GM23338 (cell line): ENCODE data around the gene PHC3. TPM values are rescaled to one million over a fixed set of nuclear protein-coding genes. Genes with fewer than 3 reads are reported as not detected.

Source experiments
- ATAC-seq: fragments of 200-7000 bp; cut with Tn5 transposase; 3 replicates; pipeline ENCODE4 v1.9.1; 2020
- DNase-seq: peaks from one replicate; pipeline ENCODE4 v3.0.0-alpha.2; 2015; ENCODE audit warnings: low spot score
- H2AFZ ChIP-seq: fragments of 200-600 bp; sonication (generic); 2 replicates; pipeline ENCODE4 v1.8.0; 2016; ENCODE audit warnings: antibody characterized with exemption, mild to moderate bottlenecking, moderate library complexity
- H3F3A ChIP-seq: fragments of 200-600 bp; sonication (generic); replicated peaks from 2 replicates; pipeline ENCODE4 v1.8.0; 2017; ENCODE audit warnings: antibody characterized with exemption, mixed run types, low read depth
- H3K27ac ChIP-seq: fragments of 200-600 bp; sonication (generic); 2 replicates; pipeline ENCODE4 v1.6.1; 2016; ENCODE audit warnings: low read depth
- H3K27me3 ChIP-seq: fragments of 200-600 bp; sonication (generic); 2 replicates; pipeline ENCODE4 v1.8.0; 2016; ENCODE audit warnings: mild to moderate bottlenecking, mixed run types, moderate library complexity; ENCODE audit not compliant: insufficient read depth
- H3K36me3 ChIP-seq: fragments of 200-600 bp; sonication (generic); 2 replicates; pipeline ENCODE4 v1.8.0; 2016; ENCODE audit warnings: mild to moderate bottlenecking; ENCODE audit not compliant: insufficient read depth
- H3K4me1 ChIP-seq: fragments of 200-600 bp; sonication (generic); 2 replicates; pipeline ENCODE4 v1.8.0; 2016; ENCODE audit warnings: mild to moderate bottlenecking, moderate library complexity; ENCODE audit not compliant: insufficient read depth
- H3K4me2 ChIP-seq: fragments of 200-600 bp; sonication (generic); 2 replicates; pipeline ENCODE4 v1.7.1; 2017; ENCODE audit warnings: mixed run types
- H3K4me3 ChIP-seq: fragments of 200-600 bp; sonication (generic); 2 replicates; pipeline ENCODE4 v1.6.1; 2016; ENCODE audit warnings: mixed run types
- H3K79me2 ChIP-seq: fragments of 200-600 bp; sonication (generic); replicated peaks from 2 replicates; pipeline ENCODE4 v1.8.0; 2017; ENCODE audit warnings: mild to moderate bottlenecking; ENCODE audit not compliant: insufficient read depth
- H3K9me2 ChIP-seq: fragments of 200-600 bp; sonication (generic); 2 replicates; pipeline ENCODE4 v1.8.0; 2017; ENCODE audit not compliant: insufficient read depth
- H4K20me1 ChIP-seq: fragments of 200-600 bp; sonication (generic); replicated peaks from 2 replicates; pipeline ENCODE4 v1.8.0; 2017; ENCODE audit warnings: mild to moderate bottlenecking; ENCODE audit not compliant: insufficient read depth
- H3K27ac Mint-ChIP-seq: 2 replicates; pipeline ENCODE4 v1.8.0; 2020; ENCODE audit warnings: inconsistent platforms, mild to moderate bottlenecking, moderate library complexity, mixed read lengths
- H3K27me3 Mint-ChIP-seq: 3 replicates; pipeline ENCODE4 v1.8.0; 2022; ENCODE audit warnings: low read depth, mild to moderate bottlenecking, moderate library complexity, mixed read lengths, inconsistent platforms; ENCODE audit not compliant: insufficient read depth, poor library complexity
- H3K36me3 Mint-ChIP-seq: 3 replicates; pipeline ENCODE4 v1.8.0; 2021; ENCODE audit warnings: low read depth, mild to moderate bottlenecking, inconsistent platforms, moderate library complexity, mixed read lengths
- H3K4me1 Mint-ChIP-seq: 3 replicates; pipeline ENCODE4 v1.8.0; 2020; ENCODE audit warnings: mild to moderate bottlenecking, inconsistent platforms, mixed read lengths
- H3K4me3 Mint-ChIP-seq: 3 replicates; pipeline ENCODE4 v1.8.0; 2021; ENCODE audit warnings: moderate library complexity, mild to moderate bottlenecking, inconsistent platforms, mixed read lengths
- H3K9me3 Mint-ChIP-seq: 3 replicates; pipeline ENCODE4 v1.8.0; 2020; ENCODE audit warnings: moderate library complexity, mild to moderate bottlenecking, inconsistent platforms, mixed read lengths
- CTCF ChIP-seq, 2 experiments: fragments of 200-600 bp in 1 of 2; sonication (generic) in 1 of 2; conservative IDR thresholded peaks; 2 replicates each; pipeline versions ENCODE4 v1.5.1 to v1.6.1; 2016 to 2017; ENCODE audit warnings: antibody characterized with exemption in 2 of 2, low read depth in 2 of 2, mild to moderate bottlenecking in 2 of 2, moderate library complexity in 1 of 2
- ETS1 ChIP-seq: IDR thresholded peaks from 2 replicates; pipeline ENCODE4 v1.6.1; 2016; ENCODE audit warnings: antibody characterized with exemption
- JUNB ChIP-seq: IDR thresholded peaks from one replicate; pipeline ENCODE4 v1.6.1; 2016; ENCODE audit warnings: antibody characterized with exemption; ENCODE audit not compliant: unreplicated experiment
- ZNF114 ChIP-seq: fragments of 250-450 bp; sonication (Bioruptor Pico); IDR thresholded peaks from 2 replicates; pipeline ENCODE4 v1.5.0; 2020; ENCODE audit warnings: mild to moderate bottlenecking, moderate library complexity
- ZNF331 ChIP-seq: fragments of 250-450 bp; sonication (Bioruptor Pico); IDR thresholded peaks from 2 replicates; pipeline ENCODE4 v1.5.0; 2020; ENCODE audit warnings: low read depth, mild to moderate bottlenecking, moderate library complexity
- ZNF462 ChIP-seq: fragments of 250-450 bp; sonication (Bioruptor Pico); IDR thresholded peaks from 2 replicates; pipeline ENCODE4 v1.5.0; 2020; ENCODE audit warnings: mild to moderate bottlenecking, moderate library complexity
- polyA plus RNA-seq: library from polyadenylated mRNA; unstranded; fragments of >200 nt; fragmentation: Nextera tagmentation; extraction: Ambion mirVana; gene quantifications from 2 replicates; pipeline ENCODE4 v1.2.1, GENCODE V29; 2016
- total RNA-seq: library from RNA; depleted of rRNA; stranded (reverse); fragments of >200 nt; shearing (Covaris generic); gene quantifications from 2 replicates; pipeline ENCODE4 v1.2.3, GENCODE V29; 2014

The PHC3 gene
- total and polyA plus RNA-seq, 2 experiments from 2014 or later: 23.9 to 83.5 TPM

DNA sequence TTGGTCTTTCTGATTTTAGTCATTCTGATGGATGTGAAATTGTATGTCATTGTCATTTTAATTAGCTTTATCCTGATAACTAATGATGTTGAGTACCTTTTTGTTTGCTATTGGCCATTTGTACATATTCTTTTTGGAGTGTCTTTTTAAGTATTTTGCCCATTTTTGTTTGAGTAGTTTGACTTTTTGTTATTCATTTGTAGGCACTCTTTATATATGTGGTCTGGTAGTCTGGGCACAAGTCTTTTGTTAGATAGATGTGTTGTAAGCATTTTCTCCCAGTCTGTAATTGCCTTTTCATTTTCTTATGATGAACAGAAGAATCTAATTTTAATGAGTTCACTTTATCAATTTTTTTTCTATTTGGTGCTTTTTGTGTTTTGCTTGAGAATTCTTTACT is 129.1 kb downstream of the PHC3 start (continued):
- TF ChIP-seq ZNF462 (CRISPR knock-in tag): no peak
- no peak for TF ChIP-seq ETS1
- TF ChIP-seq ZNF331: no peak

GRCh38 chr3:170050753-170051152 is 130.8 kb downstream of the PHC3 start:
- DNase-seq: no peak
- Histone ChIP-seq H3K27ac (no peak overlapping the region), H3K27me3 (no peaks in the 10 kb centered on the region), H3K4me1 (0 out of 2 replicates have a peak, but pooled peaks cover 4% of the 10 kb centered on the region), H3K79me2 (peaks cover 24% of the 10 kb centered on the region), H4K20me1 (no peaks in the 10 kb centered on the region; the same call in 1 of the 2 replicates), H2AFZ (no peak overlapping the region), H3K36me3 (no peaks in the 10 kb centered on the region; the same call in 1 of the 2 replicates), H3K4me3 (no peak overlapping the region), H3K4me2 (no peak overlapping the region), H3F3A (0 out of 2 replicates have a peak, but pooled peaks cover 3% of the 10 kb centered on the region), H3K9me2 (no peaks in the 10 kb centered on the region)
- peaks cover 10% of the 10 kb centered on the region for H3K36me3 Mint-ChIP-seq
- TF ChIP-seq ZNF462 (CRISPR knock-in tag) (no peak), ZNF331 (no peak), ZNF114 (no peak), JUNB (no peak), CTCF (conservative IDR thresholded peaks at IDR 0.05; ENCODE audit: low read depth in 2 of 2) (no peak)
- no peak overlapping the region for H3K27ac Mint-ChIP-seq
- peaks cover 3% of the 10 kb centered on the region for H3K27me3 Mint-ChIP-seq
- no peak overlapping the region for H3K4me3 Mint-ChIP-seq
- no peak for ATAC-seq
- H3K4me1 Mint-ChIP-seq: peaks cover 19% of the 10 kb centered on the region
- H3K9me3 Mint-ChIP-seq: no peaks in the 10 kb centered on the region
